Measurements from ENCODE around the gene NUP214. TPM values are rescaled to one million over a fixed set of nuclear protein-coding genes. Genes with fewer than 3 reads are reported as not detected.
"Not testable (repeated sequence)": the region's sequence is repeated elsewhere in the genome, so short reads cannot be mapped to it uniquely, and the experiment has no call there.

The NUP214 gene
- total RNA-seq, 4 donors from 2014 or later = 36.1 to 104 (median 69.6) TPM

DNA sequence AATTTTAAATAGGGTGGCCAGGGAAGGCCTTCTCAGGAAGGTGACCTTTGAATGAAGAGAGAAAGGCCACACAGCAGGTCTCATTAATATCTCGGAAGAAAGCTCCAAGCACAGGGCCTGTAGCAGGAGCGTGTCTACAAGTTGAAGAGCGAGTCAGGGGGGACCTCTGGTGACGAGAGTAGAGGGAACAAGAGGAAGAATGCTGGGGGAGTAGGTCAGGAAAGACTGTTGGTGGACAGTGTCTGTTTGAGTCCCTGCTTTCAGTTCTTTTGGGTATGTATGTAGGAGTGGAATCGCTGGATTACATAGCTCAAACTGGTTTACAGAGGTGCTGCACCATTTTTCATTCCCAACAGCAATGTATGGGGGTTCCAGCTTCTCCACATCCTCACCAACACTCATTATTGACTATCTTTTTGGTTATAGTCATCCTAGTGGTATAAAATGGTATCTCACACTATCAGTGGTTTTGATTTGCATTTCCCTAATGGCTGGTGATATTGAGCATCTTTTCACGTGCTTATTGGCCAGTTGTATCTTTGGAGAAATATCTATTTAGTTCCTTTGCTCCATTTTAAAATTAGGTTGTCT lies 55.8 kb downstream of the NUP214 start:
- H3K36me3 ChIP-seq = peaks cover 75% of the 10 kb centered on the region
- no peaks in the 10 kb centered on the region for H3K27me3 ChIP-seq
- 88% methylated on average over 6 of the region's 6 CpGs for WGBS
- H3K9me3 ChIP-seq = no peaks in the 10 kb centered on the region
- no peak overlapping the region for H3K4me3 ChIP-seq
- no peaks in the 10 kb centered on the region for H3K4me1 ChIP-seq
- TF ChIP-seq POLR2AphosphoS5 (IDR thresholded peaks at IDR 0.05) (no peak), EP300 (IDR thresholded peaks at IDR 0.05) (no peak), POLR2A (IDR thresholded peaks at IDR 0.05) (no peak)
- TF ChIP-seq, protein P1, sequence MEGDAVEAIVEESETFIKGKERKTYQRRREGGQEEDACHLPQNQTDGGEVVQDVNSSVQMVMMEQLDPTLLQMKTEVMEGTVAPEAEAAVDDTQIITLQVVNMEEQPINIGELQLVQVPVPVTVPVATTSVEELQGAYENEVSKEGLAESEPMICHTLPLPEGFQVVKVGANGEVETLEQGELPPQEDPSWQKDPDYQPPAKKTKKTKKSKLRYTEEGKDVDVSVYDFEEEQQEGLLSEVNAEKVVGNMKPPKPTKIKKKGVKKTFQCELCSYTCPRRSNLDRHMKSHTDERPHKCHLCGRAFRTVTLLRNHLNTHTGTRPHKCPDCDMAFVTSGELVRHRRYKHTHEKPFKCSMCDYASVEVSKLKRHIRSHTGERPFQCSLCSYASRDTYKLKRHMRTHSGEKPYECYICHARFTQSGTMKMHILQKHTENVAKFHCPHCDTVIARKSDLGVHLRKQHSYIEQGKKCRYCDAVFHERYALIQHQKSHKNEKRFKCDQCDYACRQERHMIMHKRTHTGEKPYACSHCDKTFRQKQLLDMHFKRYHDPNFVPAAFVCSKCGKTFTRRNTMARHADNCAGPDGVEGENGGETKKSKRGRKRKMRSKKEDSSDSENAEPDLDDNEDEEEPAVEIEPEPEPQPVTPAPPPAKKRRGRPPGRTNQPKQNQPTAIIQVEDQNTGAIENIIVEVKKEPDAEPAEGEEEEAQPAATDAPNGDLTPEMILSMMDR (IDR thresholded peaks at IDR 0.05) = no peak
- no peak for DNase-seq (ENCODE audit: low spot score in 2 of 2)
- H3K27ac ChIP-seq = no peak overlapping the region

DNA sequence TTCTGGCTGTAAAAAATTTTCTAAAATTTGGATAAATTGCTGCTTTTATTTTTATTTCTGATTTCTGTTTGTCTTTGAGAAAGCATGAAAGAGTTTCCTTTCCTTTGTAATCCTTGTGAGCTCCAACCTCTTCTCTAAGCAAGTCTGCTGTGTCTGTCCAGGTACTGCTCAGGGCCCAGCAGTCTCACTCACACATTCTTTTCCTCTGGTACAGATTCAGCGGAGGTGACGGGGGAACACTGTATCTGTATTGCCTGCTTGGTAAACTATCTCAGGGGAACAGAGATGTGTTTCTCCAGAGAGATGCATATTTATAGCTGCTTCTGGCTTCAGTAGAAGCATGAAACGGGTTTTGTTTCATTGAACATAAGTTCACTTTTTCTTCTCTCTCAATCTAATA lies 60.5 kb downstream of the NUP214 start:
- TF ChIP-seq POLR2AphosphoS5 (IDR thresholded peaks at IDR 0.05) (no peak), EP300 (IDR thresholded peaks at IDR 0.05) (no peak), POLR2A (IDR thresholded peaks at IDR 0.05) (no peak)
- TF ChIP-seq, protein P1 (IDR thresholded peaks at IDR 0.05) = no peak
- Histone ChIP-seq H3K27ac (no peak overlapping the region), H3K9me3 (no peaks in the 10 kb centered on the region), H3K4me1 (no peaks in the 10 kb centered on the region), H3K4me3 (no peak overlapping the region), H3K27me3 (no peaks in the 10 kb centered on the region), H3K36me3 (peaks cover 74% of the 10 kb centered on the region)
- 95% methylated on average over 3 of the region's 3 CpGs for WGBS
- no peak for DNase-seq (ENCODE audit: low spot score in 2 of 2)

DNA sequence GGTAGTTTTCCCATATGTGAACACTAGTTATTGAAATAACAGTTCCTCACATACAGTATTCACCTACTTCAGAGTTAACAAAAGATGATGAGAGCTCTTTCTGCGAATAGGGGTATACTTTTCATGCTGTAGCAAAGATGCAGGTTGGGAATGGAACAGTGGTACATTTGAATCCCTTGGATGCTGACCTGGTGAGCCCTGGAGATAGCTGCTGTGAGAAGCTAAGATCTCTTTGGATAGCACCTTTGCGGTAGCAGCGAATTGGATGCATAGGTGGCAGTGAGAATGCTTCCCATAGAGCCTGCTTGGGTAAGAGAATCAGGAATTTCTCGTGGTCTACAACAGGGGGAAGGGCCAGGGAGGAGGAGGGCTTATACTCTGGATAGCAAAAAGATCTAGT lies 61.2 kb downstream of the NUP214 start:
- TF ChIP-seq POLR2AphosphoS5 (IDR thresholded peaks at IDR 0.05) = no peak
- TF ChIP-seq, protein P1 (IDR thresholded peaks at IDR 0.05) = no peak
- no peak for TF ChIP-seq POLR2A (IDR thresholded peaks at IDR 0.05)
- TF ChIP-seq EP300 (IDR thresholded peaks at IDR 0.05) = no peak
- WGBS = 88% methylated on average over 4 of the region's 4 CpGs
- H3K4me3 ChIP-seq = no peak overlapping the region
- H3K27me3 ChIP-seq = no peaks in the 10 kb centered on the region
- no peaks in the 10 kb centered on the region for H3K9me3 ChIP-seq
- H3K36me3 ChIP-seq = peaks cover 72% of the 10 kb centered on the region
- H3K4me1 ChIP-seq = no peaks in the 10 kb centered on the region
- H3K27ac ChIP-seq = no peak overlapping the region
- DNase-seq (ENCODE audit: low spot score in 2 of 2) = no peak

- H3K4me3 ChIP-seq = no peak overlapping the region
- H3K36me3 ChIP-seq = peaks cover 73% of the 10 kb centered on the region
- no peak for DNase-seq (ENCODE audit: low spot score in 2 of 2)
- H3K27ac ChIP-seq = no peak overlapping the region
- no peaks in the 10 kb centered on the region for H3K27me3 ChIP-seq
- H3K9me3 ChIP-seq = no peaks in the 10 kb centered on the region
- WGBS = 90% methylated on average over 4 of the region's 4 CpGs
- no peak for TF ChIP-seq EP300 (IDR thresholded peaks at IDR 0.05)
- H3K4me1 ChIP-seq = no peaks in the 10 kb centered on the region
Measured at GRCh38 chr9:131187957-131188356, 62.6 kb downstream of the NUP214 start.

DNA sequence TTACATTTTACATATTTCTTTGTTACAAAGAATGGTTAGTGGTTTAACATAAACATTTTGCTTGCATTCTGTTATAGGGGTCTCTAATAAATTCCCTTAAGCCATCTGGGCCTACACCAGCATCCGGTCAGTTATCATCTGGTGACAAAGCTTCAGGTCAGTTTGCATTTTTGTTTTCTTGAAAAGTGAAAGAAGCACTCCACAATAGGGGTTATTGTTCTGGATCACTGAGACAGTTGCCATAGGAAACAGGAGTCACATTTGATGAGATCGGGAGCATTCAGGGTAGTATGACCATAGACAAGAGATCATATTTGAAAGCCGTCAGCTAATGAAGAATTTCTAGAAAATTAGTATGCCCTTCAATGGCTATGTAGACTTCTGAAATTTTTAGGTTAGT lies 63.6 kb downstream of the NUP214 start:
- TF ChIP-seq POLR2AphosphoS5 (IDR thresholded peaks at IDR 0.05) (no peak), EP300 (IDR thresholded peaks at IDR 0.05) (no peak), POLR2A (IDR thresholded peaks at IDR 0.05) (no peak)
- TF ChIP-seq, protein P1 (IDR thresholded peaks at IDR 0.05) = no peak
- peaks cover 69% of the 10 kb centered on the region for H3K36me3 ChIP-seq
- WGBS = 94% methylated on average over 3 of the region's 3 CpGs

GRCh38 chr9:131190191-131190590 lies 64.8 kb downstream of the NUP214 start:
- WGBS = 42% methylated on average over 3 of the region's 3 CpGs
- Histone ChIP-seq H3K4me1 (no peaks in the 10 kb centered on the region), H3K27me3 (no peaks in the 10 kb centered on the region), H3K9me3 (no peaks in the 10 kb centered on the region), H3K27ac (no peak overlapping the region), H3K4me3 (no peak overlapping the region), H3K36me3 (peaks cover 73% of the 10 kb centered on the region)
- TF ChIP-seq, protein P1 (IDR thresholded peaks at IDR 0.05) = no peak
- TF ChIP-seq EP300 (IDR thresholded peaks at IDR 0.05) (no peak), POLR2A (IDR thresholded peaks at IDR 0.05) (no peak), POLR2AphosphoS5 (IDR thresholded peaks at IDR 0.05) (no peak)
- no peak for DNase-seq (ENCODE audit: low spot score in 2 of 2)

More for the DNA sequence above, 63.6 kb downstream of the NUP214 start:
- Histone ChIP-seq H3K27me3 (no peaks in the 10 kb centered on the region), H3K4me3 (no peak overlapping the region), H3K9me3 (no peaks in the 10 kb centered on the region), H3K4me1 (no peaks in the 10 kb centered on the region), H3K27ac (no peak overlapping the region)
- DNase-seq (ENCODE audit: low spot score in 2 of 2) = no peak

GRCh38 chr9:131191032-131191431 lies 65.6 kb downstream of the NUP214 start:
- not testable (repeated sequence) for H3K27me3 ChIP-seq; H3K4me3 ChIP-seq; H3K9me3 ChIP-seq; H3K27ac ChIP-seq; DNase-seq (ENCODE audit: low spot score in 2 of 2); H3K4me1 ChIP-seq
- H3K36me3 ChIP-seq = peaks cover 69% of the 10 kb centered on the region
- 76% methylated on average over 6 of the region's 6 CpGs for WGBS
